ENCODE data around the gene OSBPL1A.

The OSBPL1A gene

GRCh38 chr18:24326211-24326610, 71.4 kb downstream of the OSBPL1A start:
- DNase-seq: no peak

- no peak for DNase-seq
Observed at GRCh38 chr18:24322584-24323136, 75.0 kb downstream of the OSBPL1A start.

GRCh38 chr18:24321071-24321470, 76.6 kb downstream of the OSBPL1A start:
- no peak for DNase-seq

- DNase-seq: no peak
Observed at GRCh38 chr18:24319757-24320156, 77.9 kb downstream of the OSBPL1A start.

GRCh38 chr18:24317370-24317769, 80.3 kb downstream of the OSBPL1A start:
- DNase-seq: no peak

- DNase-seq: no peak
Observed at GRCh38 chr18:24315170-24315569, 82.5 kb downstream of the OSBPL1A start.

- no peak for DNase-seq
Observed at GRCh38 chr18:24306201-24306600, 91.4 kb downstream of the OSBPL1A start.

- no peak for DNase-seq
Observed at GRCh38 chr18:24300703-24301102, 96.9 kb downstream of the OSBPL1A start.

GRCh38 chr18:24296276-24296675, 101.3 kb downstream of the OSBPL1A start:
- DNase-seq: peak in 1 of 2 donors; percentile 56

GRCh38 chr18:24293254-24293653, 104.4 kb downstream of the OSBPL1A start:
- no peak for DNase-seq

- no peak for DNase-seq
Observed at GRCh38 chr18:24278591-24278990, 119.0 kb downstream of the OSBPL1A start.

- no peak for DNase-seq
Observed at GRCh38 chr18:24277516-24278195, 120.0 kb downstream of the OSBPL1A start.

- DNase-seq: no peak
Observed at GRCh38 chr18:24276994-24277393, 120.6 kb downstream of the OSBPL1A start.

GRCh38 chr18:24274837-24275236, 122.8 kb downstream of the OSBPL1A start:
- no peak for DNase-seq

- DNase-seq: no peak
Observed at GRCh38 chr18:24273596-24273995, 124.0 kb downstream of the OSBPL1A start.

GRCh38 chr18:24272229-24272525, 125.4 kb downstream of the OSBPL1A start:
- DNase-seq: no peak

- DNase-seq: peak; percentile 7 to 23
Observed at GRCh38 chr18:24271381-24272228, 126.0 kb downstream of the OSBPL1A start.

GRCh38 chr18:24270937-24271380, 126.7 kb downstream of the OSBPL1A start:
- DNase-seq: no peak

GRCh38 chr18:24270358-24270936, 127.2 kb downstream of the OSBPL1A start:
- no peak for DNase-seq

- no peak for DNase-seq
Observed at GRCh38 chr18:24268784-24269550, 128.7 kb downstream of the OSBPL1A start.

- no peak for DNase-seq
Observed at GRCh38 chr18:24267878-24268277, 129.7 kb downstream of the OSBPL1A start.

GRCh38 chr18:24266131-24266530, 131.5 kb downstream of the OSBPL1A start:
- no peak for DNase-seq

- no peak for DNase-seq
Observed at GRCh38 chr18:24265502-24266064, 132.0 kb downstream of the OSBPL1A start.

All from bone marrow (tissue), 2 donors.